Astrocyte (in vitro differentiated cells and primary cell): Measurements from ENCODE around the gene TUBG2. TPM values are rescaled to one million over a fixed set of nuclear protein-coding genes. Genes with fewer than 3 reads are reported as not detected.

Source experiments
- DNase-seq: peaks from one replicate; pipeline ENCODE4 v3.0.0-alpha.2; 2010; ENCODE audit warnings: low read depth
- FAIRE-seq: peaks from 2 replicates; lab custom pipeline; 2011; peaks lifted over from hg19 to GRCh38; lab: Jason Lieb, UNC
- H2AFZ ChIP-seq: 2 replicates; pipeline ENCODE4 v1.6.0; 2012; ENCODE audit warnings: low read depth, low read length, inconsistent platforms
- H3K27ac ChIP-seq: 2 replicates; pipeline ENCODE4 v1.5.1; 2011; ENCODE audit warnings: low read depth, low read length, inconsistent platforms
- H3K27me3 ChIP-seq: 2 replicates; pipeline ENCODE4 v1.6.0; 2011; ENCODE audit warnings: low read length, inconsistent platforms; ENCODE audit not compliant: insufficient read depth
- H3K36me3 ChIP-seq: 2 replicates; pipeline ENCODE4 v1.5.1; 2011; ENCODE audit warnings: low read length, inconsistent platforms; ENCODE audit not compliant: insufficient read depth
- H3K4me1 ChIP-seq: 2 replicates; pipeline ENCODE4 v1.5.1; 2011; ENCODE audit warnings: low read length, inconsistent platforms; ENCODE audit not compliant: insufficient read depth
- H3K4me2 ChIP-seq: 2 replicates; pipeline ENCODE4 v1.6.0; 2012; ENCODE audit warnings: low read length, inconsistent platforms
- H3K4me3 ChIP-seq: 2 replicates; pipeline ENCODE4 v1.5.1; 2011; ENCODE audit warnings: low read depth, mild to moderate bottlenecking, low read length, inconsistent platforms; ENCODE audit not compliant: insufficient read depth
- H3K79me2 ChIP-seq: 2 replicates; pipeline ENCODE4 v1.6.0; 2012; ENCODE audit warnings: mild to moderate bottlenecking, low read length, inconsistent platforms; ENCODE audit not compliant: insufficient read depth
- H3K9ac ChIP-seq: 2 replicates; pipeline ENCODE4 v1.6.0; 2012; ENCODE audit warnings: mild to moderate bottlenecking, low read length, inconsistent platforms
- H3K9me3 ChIP-seq: 2 replicates; pipeline ENCODE4 v1.5.1; 2012; ENCODE audit warnings: low read depth, mild to moderate bottlenecking, low read length, inconsistent platforms; ENCODE audit not compliant: insufficient read depth
- H4K20me1 ChIP-seq: 2 replicates; pipeline ENCODE4 v1.6.0; 2012; ENCODE audit warnings: low read length, inconsistent platforms; ENCODE audit not compliant: insufficient read depth
- H3K27ac Mint-ChIP-seq: one replicate; pipeline ENCODE4 v1.8.0; 2021; ENCODE audit warnings: mild to moderate bottlenecking, mixed read lengths; ENCODE audit not compliant: unreplicated experiment
- H3K27me3 Mint-ChIP-seq: one replicate; pipeline ENCODE4 v1.8.0; 2021; ENCODE audit warnings: low read depth, mixed read lengths; ENCODE audit not compliant: unreplicated experiment
- H3K36me3 Mint-ChIP-seq: one replicate; pipeline ENCODE4 v1.8.0; 2021; ENCODE audit warnings: low read depth, mixed read lengths; ENCODE audit not compliant: unreplicated experiment
- H3K4me1 Mint-ChIP-seq: one replicate; pipeline ENCODE4 v1.8.0; 2021; ENCODE audit warnings: low read depth, mixed read lengths; ENCODE audit not compliant: unreplicated experiment
- H3K4me3 Mint-ChIP-seq: one replicate; pipeline ENCODE4 v1.8.0; 2021; ENCODE audit warnings: mild to moderate bottlenecking, moderate library complexity, mixed read lengths; ENCODE audit not compliant: unreplicated experiment
- H3K9me3 Mint-ChIP-seq: one replicate; pipeline ENCODE4 v1.8.0; 2021; ENCODE audit warnings: mild to moderate bottlenecking, mixed read lengths; ENCODE audit not compliant: unreplicated experiment
- CTCF ChIP-seq: IDR thresholded peaks from 2 replicates; pipeline ENCODE4 v1.5.1; 2011; ENCODE audit warnings: low read depth, mild to moderate bottlenecking, inconsistent platforms, low read length, moderate library complexity; ENCODE audit not compliant: insufficient read depth
- EZH2 ChIP-seq: IDR thresholded peaks from 2 replicates; pipeline ENCODE4 v1.6.1; 2012; ENCODE audit warnings: mild to moderate bottlenecking, low read length, inconsistent platforms; ENCODE audit not compliant: insufficient read depth
- total RNA-seq: library from RNA; stranded (reverse); gene quantifications from 2 replicates; pipeline ENCODE4 v1.2.1, GENCODE V29; 2021

The TUBG2 gene
- total RNA-seq, 1 donor from 2014 or later, result 14.4 TPM

- H3K9ac ChIP-seq, result no peak overlapping the region
- H3K27ac ChIP-seq, result no peak overlapping the region
- H3K27me3 Mint-ChIP-seq, result peaks cover 6% of the 10 kb centered on the region
- peaks cover 82% of the 10 kb centered on the region for H4K20me1 ChIP-seq
- H3K4me1 ChIP-seq, result peaks cover 38% of the 10 kb centered on the region
- no peaks in the 10 kb centered on the region for H3K9me3 Mint-ChIP-seq
- H3K9me3 ChIP-seq, result no peaks in the 10 kb centered on the region
- DNase-seq (no peak), FAIRE-seq (no peak)
- H3K79me2 ChIP-seq, result peaks cover 18% of the 10 kb centered on the region
- no peak overlapping the region for H2AFZ ChIP-seq
- no peak overlapping the region for H3K4me3 ChIP-seq
- TF ChIP-seq CTCF (no peak), EZH2 (no peak)
- H3K36me3 ChIP-seq, result peaks cover 9% of the 10 kb centered on the region
- H3K36me3 Mint-ChIP-seq, result peaks cover 34% of the 10 kb centered on the region
- no peak overlapping the region for H3K4me3 Mint-ChIP-seq
- H3K4me2 ChIP-seq, result no peak overlapping the region
- H3K4me1 Mint-ChIP-seq, result peaks cover 17% of the 10 kb centered on the region
- no peak overlapping the region for H3K27ac Mint-ChIP-seq
- no peaks in the 10 kb centered on the region for H3K27me3 ChIP-seq
Observed at GRCh38 chr17:42670789-42671657, 11.9 kb downstream of the TUBG2 start.

DNA sequence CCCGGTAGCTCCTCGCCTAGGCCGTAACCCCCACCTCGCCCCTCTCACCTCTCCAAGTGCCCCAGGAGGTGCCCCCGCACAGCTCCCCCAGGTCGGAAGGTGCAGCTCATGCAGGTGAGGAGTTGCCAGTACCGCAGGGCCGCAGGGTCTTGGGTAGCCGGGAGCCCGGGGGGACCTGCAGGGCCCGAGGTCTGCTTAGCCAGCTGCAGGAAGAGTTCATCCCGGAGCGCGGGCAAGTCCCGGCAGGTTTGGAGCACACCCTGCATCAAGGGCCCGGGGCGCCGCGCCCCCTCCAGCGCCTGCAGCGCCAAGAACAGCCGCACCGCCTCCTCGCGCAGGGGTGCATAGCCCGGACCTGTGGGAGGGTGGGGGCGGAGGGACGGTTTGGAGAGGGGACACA, 13.0 kb downstream of the TUBG2 start:
- Mint-ChIP-seq H3K27ac (no peak overlapping the region), H3K4me3 (no peak overlapping the region), H3K36me3 (peaks cover 25% of the 10 kb centered on the region), H3K9me3 (no peaks in the 10 kb centered on the region), H3K27me3 (peaks cover 6% of the 10 kb centered on the region), H3K4me1 (peaks cover 16% of the 10 kb centered on the region)
- Histone ChIP-seq H3K27ac (no peak overlapping the region), H3K9me3 (no peaks in the 10 kb centered on the region), H2AFZ (no peak overlapping the region), H3K9ac (no peak overlapping the region), H3K4me2 (no peak overlapping the region), H3K36me3 (peaks cover 6% of the 10 kb centered on the region), H3K4me3 (no peak overlapping the region), H3K4me1 (peaks cover 37% of the 10 kb centered on the region), H4K20me1 (peaks cover 77% of the 10 kb centered on the region), H3K79me2 (peaks cover 23% of the 10 kb centered on the region), H3K27me3 (no peaks in the 10 kb centered on the region)
- DNase-seq (no peak), FAIRE-seq (no peak)
- no peak for TF ChIP-seq CTCF
- no peak for TF ChIP-seq EZH2

DNA sequence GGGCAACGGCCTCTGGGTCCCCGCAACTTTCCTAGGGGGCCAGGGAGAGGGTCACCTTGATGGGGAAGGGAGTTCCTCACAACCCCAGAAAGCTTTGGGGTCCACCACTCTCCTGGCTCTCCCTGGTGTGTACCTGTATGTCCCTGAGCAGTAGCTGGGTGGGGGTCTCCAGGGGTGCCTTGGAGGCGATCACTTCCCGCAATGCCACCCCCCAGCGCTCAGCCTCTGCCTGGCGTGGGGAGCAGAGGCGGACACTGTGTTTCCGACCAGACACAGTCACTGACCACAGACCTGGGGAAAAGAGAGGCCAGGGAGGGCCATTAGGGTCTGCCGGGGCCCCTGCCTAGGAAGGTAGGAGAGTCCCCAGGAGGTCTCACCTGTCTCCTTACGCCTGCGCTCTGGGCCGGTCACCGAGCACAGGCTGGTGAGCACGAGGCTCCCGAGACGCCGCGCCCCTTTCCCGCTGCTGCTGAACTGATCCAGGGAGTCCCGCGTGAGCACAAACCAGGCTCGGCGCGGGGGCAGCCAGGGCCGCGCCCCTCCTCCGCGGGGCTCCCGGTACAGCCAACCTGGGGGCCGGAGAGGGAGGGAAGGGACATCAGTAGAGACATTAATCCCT, 14.3 kb downstream of the TUBG2 start:
- no peak overlapping the region for H3K4me3 ChIP-seq
- H3K4me2 ChIP-seq, result peak overlapping the region; percentile 90
- peaks cover 7% of the 10 kb centered on the region for H3K4me1 Mint-ChIP-seq
- FAIRE-seq (no peak), DNase-seq (no peak)
- peaks cover 3% of the 10 kb centered on the region for H3K36me3 ChIP-seq
- H2AFZ ChIP-seq, result peak overlapping the region; percentile 41
- H3K9ac ChIP-seq, result no peak overlapping the region
- peaks cover 23% of the 10 kb centered on the region for H3K79me2 ChIP-seq
- peaks cover 35% of the 10 kb centered on the region for H3K4me1 ChIP-seq
- H3K9me3 ChIP-seq, result no peaks in the 10 kb centered on the region
- H3K27me3 Mint-ChIP-seq, result peaks cover 6% of the 10 kb centered on the region
- peaks cover 20% of the 10 kb centered on the region for H3K36me3 Mint-ChIP-seq
- TF ChIP-seq EZH2 (no peak), CTCF (no peak)
- H3K27ac Mint-ChIP-seq, result no peak overlapping the region
- H3K27me3 ChIP-seq, result no peaks in the 10 kb centered on the region
- H3K9me3 Mint-ChIP-seq, result no peaks in the 10 kb centered on the region
- no peak overlapping the region for H3K27ac ChIP-seq
- peaks cover 65% of the 10 kb centered on the region for H4K20me1 ChIP-seq
- no peak overlapping the region for H3K4me3 Mint-ChIP-seq
